Kidney (tissue), 14 donors: ENCODE measurements around the gene GNG13. TPM values are rescaled to one million over a fixed set of nuclear protein-coding genes. Genes with fewer than 3 reads are reported as not detected.

Experiments
- DNase-seq, 5 donors: peaks; one replicate each; pipeline ENCODE4 v3.0.0-alpha.2; 2013 to 2020
- FAIRE-seq: peaks from 2 replicates; lab custom pipeline; 2012; peaks lifted over from hg19 to GRCh38; lab: Jason Lieb, UNC
- H3K27ac ChIP-seq, 2 donors: one replicate each; pipeline ENCODE4 v1.7.0; 2013; ENCODE audit warnings: low read depth in 2 of 2, low read length in 2 of 2, inconsistent platforms in 1 of 2
- H3K27me3 ChIP-seq: one replicate; pipeline ENCODE4 v1.7.1; 2013; ENCODE audit warnings: low read length, inconsistent platforms; ENCODE audit not compliant: control insufficient read depth, insufficient read depth
- H3K36me3 ChIP-seq, 3 donors: one replicate each; pipeline versions ENCODE4 v1.7.0 to v1.7.1; 2013; ENCODE audit warnings: low read length in 3 of 3, control low read depth in 1 of 3, inconsistent platforms in 1 of 3; ENCODE audit not compliant: insufficient read depth in 3 of 3, control insufficient read depth in 2 of 3
- H3K4me1 ChIP-seq, 3 donors: one replicate each; pipeline versions ENCODE4 v1.7.0 to v1.7.1; 2013; ENCODE audit warnings: low read length in 3 of 3, inconsistent platforms in 1 of 3, low read depth in 1 of 3; ENCODE audit not compliant: control insufficient read depth in 2 of 3, insufficient read depth in 2 of 3
- H3K4me3 ChIP-seq, 3 donors: one replicate each; pipeline versions ENCODE4 v1.7.0 to v1.8.1; 2013; ENCODE audit warnings: low read length in 3 of 3, control low read depth in 1 of 3, inconsistent platforms in 1 of 3
- H3K9ac ChIP-seq, 3 donors: one replicate each; pipeline versions ENCODE4 v1.7.0 to v1.7.1; 2013; ENCODE audit warnings: low read length in 3 of 3, control low read depth in 1 of 3, inconsistent platforms in 1 of 3
- H3K9me3 ChIP-seq, 3 donors: one replicate each; pipeline versions ENCODE4 v1.7.0 to v1.7.1; 2013; ENCODE audit warnings: low read length in 3 of 3, control low read depth in 1 of 3, inconsistent platforms in 1 of 3; ENCODE audit not compliant: control insufficient read depth in 2 of 3, insufficient read depth in 1 of 3
- intact Hi-C: fragments of 100-400 bp; cut with DNase I; formaldehyde crosslinking; loops from one replicate; pipeline ENCODE4 v1.11.1; 2022
- polyA plus RNA-seq: library from polyadenylated mRNA; stranded (reverse); fragments of 350-450 nt; fragmentation: Illumina TruSeq; extraction: RNeasy Lipid Tissue Mini Kit (QIAGEN cat#74804); gene quantifications from one replicate; pipeline ENCODE4 v1.2.3, GENCODE V29; 2014; ENCODE audit warnings: low read depth, low replicate concordance; ENCODE audit not compliant: insufficient read depth
- total RNA-seq: library from RNA; stranded (reverse); fragmentation: NEBNext Ultra II Directional; extraction: Animal tissue kit (Norgen Biotek cat#: 25700); gene quantifications from one replicate; pipeline ENCODE4 v1.2.1, GENCODE V29; 2021
- TF ChIP-seq, protein P1 (sequence below): IDR thresholded peaks from 3 replicates; pipeline ENCODE4 v1.5.1; 2012; ENCODE audit warnings: mild to moderate bottlenecking, moderate library complexity, borderline replicate concordance; ENCODE audit not compliant: insufficient read depth; ENCODE audit errors: extremely low read depth
- donor health status: control.
- donor health status: control.
- donor health status: control.
- donor health status: control.
- donor health status: control.
- donor health status: DM: yes; HTN: yes; CAD: no.
- donor health status: Normal renal cell carcinoma (clear cell type).

GNG13 gene
- total and polyA plus RNA-seq, 2 donors from 2014 or later = not detected

DNA sequence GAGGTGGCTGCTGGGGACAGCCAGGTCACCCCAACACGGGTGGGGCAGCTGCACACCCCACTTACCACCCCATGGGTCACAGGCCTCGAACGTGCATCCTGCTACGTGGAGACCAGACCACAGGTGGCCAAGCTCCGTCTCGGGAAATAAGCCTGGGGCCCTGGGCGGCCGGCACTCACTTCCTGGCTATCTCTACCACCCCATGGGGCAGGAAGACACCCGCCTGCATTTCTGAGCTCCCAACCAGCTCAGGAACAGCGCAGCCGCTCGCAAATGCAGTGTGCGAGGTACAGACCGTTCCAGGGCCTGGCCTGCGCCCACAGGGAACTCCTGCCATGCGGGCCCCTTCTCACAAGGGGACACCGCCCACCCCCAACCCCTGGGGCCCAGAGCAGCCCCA is 4.9 kb upstream of the GNG13 start:
- TF ChIP-seq, protein P1, sequence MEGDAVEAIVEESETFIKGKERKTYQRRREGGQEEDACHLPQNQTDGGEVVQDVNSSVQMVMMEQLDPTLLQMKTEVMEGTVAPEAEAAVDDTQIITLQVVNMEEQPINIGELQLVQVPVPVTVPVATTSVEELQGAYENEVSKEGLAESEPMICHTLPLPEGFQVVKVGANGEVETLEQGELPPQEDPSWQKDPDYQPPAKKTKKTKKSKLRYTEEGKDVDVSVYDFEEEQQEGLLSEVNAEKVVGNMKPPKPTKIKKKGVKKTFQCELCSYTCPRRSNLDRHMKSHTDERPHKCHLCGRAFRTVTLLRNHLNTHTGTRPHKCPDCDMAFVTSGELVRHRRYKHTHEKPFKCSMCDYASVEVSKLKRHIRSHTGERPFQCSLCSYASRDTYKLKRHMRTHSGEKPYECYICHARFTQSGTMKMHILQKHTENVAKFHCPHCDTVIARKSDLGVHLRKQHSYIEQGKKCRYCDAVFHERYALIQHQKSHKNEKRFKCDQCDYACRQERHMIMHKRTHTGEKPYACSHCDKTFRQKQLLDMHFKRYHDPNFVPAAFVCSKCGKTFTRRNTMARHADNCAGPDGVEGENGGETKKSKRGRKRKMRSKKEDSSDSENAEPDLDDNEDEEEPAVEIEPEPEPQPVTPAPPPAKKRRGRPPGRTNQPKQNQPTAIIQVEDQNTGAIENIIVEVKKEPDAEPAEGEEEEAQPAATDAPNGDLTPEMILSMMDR = no peak
- no peak for DNase-seq
- H3K9ac ChIP-seq = no peak overlapping the region
- intact Hi-C loops = no loop called here
- peaks cover 0 to 3% (median 0%) of the 10 kb centered on the region in 3 donors for H3K4me1 ChIP-seq
- no peak overlapping the region for H3K4me3 ChIP-seq
- FAIRE-seq = no peak
- no peaks in the 10 kb centered on the region for H3K36me3 ChIP-seq
- H3K9me3 ChIP-seq = peaks cover 0 to 2% (median 0%) of the 10 kb centered on the region in 3 donors
- no peak overlapping the region for H3K27ac ChIP-seq
- peaks cover 6% of the 10 kb centered on the region for H3K27me3 ChIP-seq

DNA sequence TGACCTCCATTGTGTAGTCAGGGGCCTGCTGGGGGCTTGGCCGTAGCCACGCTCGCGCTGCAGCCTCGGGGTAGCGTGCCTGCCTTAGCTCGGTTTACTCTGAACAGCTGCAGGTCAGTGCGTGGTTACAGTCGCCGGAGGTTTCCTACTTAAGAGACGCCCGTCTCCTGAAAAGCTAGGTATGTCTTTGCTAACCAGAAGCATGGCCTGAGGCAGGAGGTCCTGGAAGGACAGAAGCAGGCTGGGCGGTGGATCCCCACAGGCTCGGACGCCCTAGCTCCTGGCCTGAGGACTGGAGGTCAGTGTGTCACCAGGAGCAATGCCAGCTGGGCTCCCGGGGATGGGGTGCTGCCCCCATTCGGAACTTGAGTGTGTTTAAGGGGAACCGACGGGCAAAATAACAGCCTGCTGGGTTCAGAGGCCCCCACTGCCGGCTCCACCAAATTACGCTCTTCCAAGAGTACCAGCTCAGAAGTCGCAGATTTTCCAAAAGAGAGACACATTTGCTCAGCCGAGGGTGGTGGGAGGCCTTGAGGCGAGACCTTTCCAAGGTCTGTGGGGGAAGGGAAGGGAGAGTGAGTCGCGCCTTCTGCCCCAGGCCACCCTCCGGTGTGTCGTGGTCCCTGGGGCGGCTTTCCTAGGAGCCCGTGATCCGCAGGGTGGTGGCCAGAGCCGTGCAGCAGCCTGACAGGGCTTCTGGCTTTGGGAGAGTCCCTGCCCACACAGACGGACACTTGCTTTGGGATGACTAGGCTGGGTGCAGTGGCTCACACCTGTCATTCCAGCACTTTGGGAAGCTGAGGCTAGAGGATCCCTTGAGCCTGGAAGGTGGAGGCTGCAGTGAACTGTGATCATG is 3.9 kb upstream of the GNG13 start:
- TF ChIP-seq, protein P1 = no peak
- Histone ChIP-seq H3K36me3 (no peaks in the 10 kb centered on the region), H3K27ac (no peak overlapping the region), H3K27me3 (peaks cover 6% of the 10 kb centered on the region), H3K4me3 (no peak overlapping the region), H3K4me1 (peaks cover 0 to 3% (median 0%) of the 10 kb centered on the region in 3 donors), H3K9ac (no peak overlapping the region), H3K9me3 (peaks cover 0 to 2% (median 0%) of the 10 kb centered on the region in 3 donors)
- DNase-seq (peak in 1 of 5 donors; percentile 60), FAIRE-seq (no peak)
- intact Hi-C loops = no loop called here

DNA sequence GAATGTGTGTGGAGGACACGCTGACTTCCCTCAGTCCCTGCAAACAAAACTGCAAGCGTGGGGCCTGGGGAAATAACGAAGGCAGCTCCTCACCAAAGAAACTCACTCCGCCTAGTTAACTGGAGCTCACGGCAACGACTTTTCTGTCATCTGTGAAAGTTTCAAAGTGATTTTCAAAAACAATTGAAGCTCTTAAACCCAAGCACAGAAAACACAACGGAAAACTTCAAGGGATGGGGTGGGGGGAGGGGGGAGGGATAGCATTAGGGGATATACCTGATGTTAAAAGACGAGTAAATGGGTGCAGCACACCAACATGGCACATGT is 3.2 kb upstream of the GNG13 start:
- H3K27ac ChIP-seq = no peak overlapping the region
- DNase-seq (no peak), FAIRE-seq (no peak)
- TF ChIP-seq, protein P1 = no peak
- peaks cover 0 to 2% (median 0%) of the 10 kb centered on the region in 3 donors for H3K9me3 ChIP-seq
- H3K9ac ChIP-seq = no peak overlapping the region
- no peak overlapping the region for H3K4me3 ChIP-seq
- H3K4me1 ChIP-seq = peaks cover 0 to 3% (median 0%) of the 10 kb centered on the region in 3 donors
- intact Hi-C loops = no loop called here
- H3K36me3 ChIP-seq = no peaks in the 10 kb centered on the region
- peaks cover 6% of the 10 kb centered on the region for H3K27me3 ChIP-seq
